ENCODE measurements around the gene ZBTB20. TPM values are rescaled to one million over a fixed set of nuclear protein-coding genes. Genes with fewer than 3 reads are reported as not detected.

Gene ZBTB20
- total and polyA plus RNA-seq, 4 donors = 0.74 to 77.1 (median 27.9) TPM

- ATAC-seq (ENCODE audit: insufficient read depth, low FRiP score) = no peak
- Histone ChIP-seq H3K4me3 (no peak overlapping the region), H3K27me3 (ENCODE audit: control insufficient read depth in 3 of 3, insufficient read depth in 3 of 3, low read length in 2 of 3) (no peaks in the 10 kb centered on the region), H3K27ac (ENCODE audit: low read depth in 1 of 2, low read length in 1 of 2) (no peak overlapping the region), H3K9ac (ENCODE audit: insufficient read depth in 1 of 2, low read length in 2 of 2) (no peak overlapping the region), H3K36me3 (ENCODE audit: control insufficient read depth in 4 of 4, insufficient read depth in 4 of 4, low read length in 4 of 4) (no peaks in the 10 kb centered on the region), H3K4me1 (ENCODE audit: control insufficient read depth in 5 of 5, insufficient read depth in 5 of 5, low read length in 5 of 5) (peaks cover 0 to 11% (median 0%) of the 10 kb centered on the region in 5 donors), H3K9me3 (ENCODE audit: control insufficient read depth in 4 of 4, insufficient read depth in 3 of 4, low read length in 3 of 4) (no peaks in the 10 kb centered on the region)
- TF ChIP-seq CTCF (IDR thresholded peaks at IDR 0.05; ENCODE audit: control extremely low read depth, extremely low read depth) = no peak
- DNase-seq = no peak
- 91 to 96% methylated on average over 1 of the region's 1 CpG for WGBS, 2 donors
These were observed 8.0 kb downstream of the ZBTB20 start for GRCh38 chr3:115139072-115139471.

GRCh38 chr3:115134648-115135347 lies 12.3 kb downstream of the ZBTB20 start:
- H3K27ac ChIP-seq (ENCODE audit: low read depth in 1 of 2, low read length in 1 of 2) = no peak overlapping the region
- no peaks in the 10 kb centered on the region for H3K36me3 ChIP-seq (ENCODE audit: control insufficient read depth in 4 of 4, insufficient read depth in 4 of 4, low read length in 4 of 4)
- no peak overlapping the region for H3K4me3 ChIP-seq
- no peak for DNase-seq
- no peak for ATAC-seq (ENCODE audit: insufficient read depth, low FRiP score)
- H3K9me3 ChIP-seq (ENCODE audit: control insufficient read depth in 4 of 4, insufficient read depth in 3 of 4, low read length in 3 of 4) = no peaks in the 10 kb centered on the region
- no peak overlapping the region for H3K9ac ChIP-seq (ENCODE audit: insufficient read depth in 1 of 2, low read length in 2 of 2)
- TF ChIP-seq CTCF (IDR thresholded peaks at IDR 0.05; ENCODE audit: control extremely low read depth, extremely low read depth) = no peak
- WGBS, 2 donors = 97% methylated on average over 5 of the region's 5 CpGs
- peaks cover 0 to 5% (median 0%) of the 10 kb centered on the region in 5 donors for H3K4me1 ChIP-seq (ENCODE audit: control insufficient read depth in 5 of 5, insufficient read depth in 5 of 5, low read length in 5 of 5)
- no peaks in the 10 kb centered on the region for H3K27me3 ChIP-seq (ENCODE audit: control insufficient read depth in 3 of 3, insufficient read depth in 3 of 3, low read length in 2 of 3)

- Histone ChIP-seq H3K4me3 (no peak overlapping the region), H3K27ac (ENCODE audit: low read depth in 1 of 2, low read length in 1 of 2) (no peak overlapping the region), H3K27me3 (ENCODE audit: control insufficient read depth in 3 of 3, insufficient read depth in 3 of 3, low read length in 2 of 3) (no peaks in the 10 kb centered on the region), H3K36me3 (ENCODE audit: control insufficient read depth in 4 of 4, insufficient read depth in 4 of 4, low read length in 4 of 4) (no peaks in the 10 kb centered on the region), H3K9me3 (ENCODE audit: control insufficient read depth in 4 of 4, insufficient read depth in 3 of 4, low read length in 3 of 4) (no peaks in the 10 kb centered on the region), H3K4me1 (ENCODE audit: control insufficient read depth in 5 of 5, insufficient read depth in 5 of 5, low read length in 5 of 5) (peaks cover 0 to 4% (median 0%) of the 10 kb centered on the region in 5 donors), H3K9ac (ENCODE audit: insufficient read depth in 1 of 2, low read length in 2 of 2) (no peak overlapping the region)
- ATAC-seq (ENCODE audit: insufficient read depth, low FRiP score) (no peak), DNase-seq (no peak)
- TF ChIP-seq CTCF (IDR thresholded peaks at IDR 0.05; ENCODE audit: control extremely low read depth, extremely low read depth) = no peak
- WGBS, 2 donors = 72 to 81% methylated on average over 3 of the region's 3 CpGs
These were observed 19.9 kb downstream of the ZBTB20 start for GRCh38 chr3:115127208-115127607.

- 84% methylated on average over 1 of the region's 1 CpG for WGBS, 2 donors
- no peaks in the 10 kb centered on the region for H3K4me1 ChIP-seq (ENCODE audit: control insufficient read depth in 5 of 5, insufficient read depth in 5 of 5, low read length in 5 of 5)
- no peaks in the 10 kb centered on the region for H3K36me3 ChIP-seq (ENCODE audit: control insufficient read depth in 4 of 4, insufficient read depth in 4 of 4, low read length in 4 of 4)
- TF ChIP-seq CTCF (IDR thresholded peaks at IDR 0.05; ENCODE audit: control extremely low read depth, extremely low read depth) = no peak
- DNase-seq = peak in 2 of 3 donors; percentile 1 to 19
- H3K9me3 ChIP-seq (ENCODE audit: control insufficient read depth in 4 of 4, insufficient read depth in 3 of 4, low read length in 3 of 4) = no peaks in the 10 kb centered on the region
- H3K27me3 ChIP-seq (ENCODE audit: control insufficient read depth in 3 of 3, insufficient read depth in 3 of 3, low read length in 2 of 3) = no peaks in the 10 kb centered on the region
- H3K4me3 ChIP-seq = no peak overlapping the region
- no peak for ATAC-seq (ENCODE audit: insufficient read depth, low FRiP score)
- H3K27ac ChIP-seq (ENCODE audit: low read depth in 1 of 2, low read length in 1 of 2) = no peak overlapping the region
- no peak overlapping the region for H3K9ac ChIP-seq (ENCODE audit: insufficient read depth in 1 of 2, low read length in 2 of 2)
These were observed 26.5 kb downstream of the ZBTB20 start for GRCh38 chr3:115120597-115120996.
